ENCODE data around the gene TAS2R41. TPM values are rescaled to one million over a fixed set of nuclear protein-coding genes. Genes with fewer than 3 reads are reported as not detected.
A peak's percentile ranks its signal among the peaks of the same experiment; 100 is the strongest.

The TAS2R41 gene
- total RNA-seq, 2 donors from 2014 or later = not detected

DNA sequence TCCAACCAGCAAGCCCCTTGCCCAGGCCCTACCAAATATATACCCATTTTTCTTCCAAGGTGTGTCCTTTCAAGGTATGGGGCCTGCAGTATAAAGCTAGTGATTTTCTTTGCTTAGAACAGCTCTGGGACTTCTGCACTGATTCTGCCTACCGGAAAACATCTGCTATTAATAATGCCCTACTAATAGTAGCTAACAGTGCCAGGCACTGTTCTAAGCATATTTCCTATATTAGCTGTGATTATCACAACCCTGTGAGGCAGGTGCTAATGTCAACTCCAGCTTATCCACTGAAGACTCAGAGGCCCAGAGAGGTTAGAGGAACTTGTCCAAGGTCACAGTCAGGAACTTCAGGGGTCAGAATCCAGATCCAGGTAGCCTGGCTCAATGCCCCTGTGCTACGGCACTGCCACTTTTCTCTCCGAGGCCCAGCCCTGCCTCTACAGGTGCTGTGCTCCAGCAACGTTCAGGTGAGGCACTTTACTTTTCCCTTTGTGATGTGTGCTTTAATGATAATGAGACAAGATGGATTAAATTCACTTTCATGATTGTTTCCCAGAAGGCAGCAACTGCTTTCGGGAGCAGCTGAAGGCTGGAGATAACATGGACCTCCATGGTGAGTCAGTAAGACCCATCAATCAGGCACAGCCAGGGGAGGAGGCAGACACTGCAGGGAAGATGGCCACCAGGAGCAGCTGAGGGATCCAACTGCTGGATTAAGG, 26.7 kb downstream of the TAS2R41 start:
- DNase-seq (no peak), ATAC-seq (replicated peaks in 1 of 2) (no peak)
- Mint-ChIP-seq H3K27me3 (ENCODE audit: low read depth) (no peaks in the 10 kb centered on the region), H3K27ac (no peak overlapping the region), H3K4me1 (ENCODE audit: low read depth) (peaks cover 13% of the 10 kb centered on the region), H3K36me3 (ENCODE audit: insufficient read depth in 2 of 2) (peaks cover 0 to 3% of the 10 kb centered on the region in 2 donors), H3K9me3 (peaks cover 2 to 3% of the 10 kb centered on the region in 2 donors), H3K4me3 (no peak overlapping the region)

- Mint-ChIP-seq H3K4me1 (ENCODE audit: low read depth) (peaks cover 13% of the 10 kb centered on the region), H3K9me3 (peaks cover 2 to 3% of the 10 kb centered on the region in 2 donors), H3K36me3 (ENCODE audit: insufficient read depth in 2 of 2) (peaks cover 0 to 3% of the 10 kb centered on the region in 2 donors), H3K27ac (no peak overlapping the region), H3K4me3 (no peak overlapping the region), H3K27me3 (ENCODE audit: low read depth) (no peaks in the 10 kb centered on the region)
- ATAC-seq (replicated peaks in 1 of 2) (no peak), DNase-seq (no peak)
Observed at GRCh38 chr7:143504937-143505297, 27.2 kb downstream of the TAS2R41 start.

DNA sequence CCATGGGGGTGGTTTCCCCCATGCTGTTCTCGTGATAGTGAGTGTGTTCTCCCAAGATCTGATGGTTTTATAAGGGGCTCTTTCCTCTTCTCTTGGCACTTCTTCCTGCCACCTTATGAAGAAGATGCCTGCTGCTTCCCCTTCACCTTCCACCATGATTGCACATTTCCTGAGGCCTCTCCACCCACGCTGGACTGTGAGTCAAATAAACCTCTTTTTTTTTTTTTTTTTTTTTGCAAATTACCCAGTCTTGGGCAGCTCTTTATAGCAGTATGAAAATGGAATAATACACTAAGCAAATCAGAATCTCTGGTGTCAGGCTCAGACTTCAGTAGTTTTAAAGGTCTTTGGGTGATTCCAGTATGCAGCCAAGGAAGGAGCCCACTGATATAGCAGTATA, 28.2 kb downstream of the TAS2R41 start:
- ATAC-seq (replicated peaks in 1 of 2) = peak in 1 of 2 donors; percentile 12
- Mint-ChIP-seq H3K9me3 (peaks cover 2 to 3% of the 10 kb centered on the region in 2 donors), H3K4me3 (no peak overlapping the region), H3K4me1 (ENCODE audit: low read depth) (peaks cover 13% of the 10 kb centered on the region), H3K27me3 (ENCODE audit: low read depth) (no peaks in the 10 kb centered on the region), H3K27ac (no peak overlapping the region), H3K36me3 (ENCODE audit: insufficient read depth in 2 of 2) (peaks cover 0 to 3% of the 10 kb centered on the region in 2 donors)
- DNase-seq = peak in 1 of 2 donors; percentile 10

DNA sequence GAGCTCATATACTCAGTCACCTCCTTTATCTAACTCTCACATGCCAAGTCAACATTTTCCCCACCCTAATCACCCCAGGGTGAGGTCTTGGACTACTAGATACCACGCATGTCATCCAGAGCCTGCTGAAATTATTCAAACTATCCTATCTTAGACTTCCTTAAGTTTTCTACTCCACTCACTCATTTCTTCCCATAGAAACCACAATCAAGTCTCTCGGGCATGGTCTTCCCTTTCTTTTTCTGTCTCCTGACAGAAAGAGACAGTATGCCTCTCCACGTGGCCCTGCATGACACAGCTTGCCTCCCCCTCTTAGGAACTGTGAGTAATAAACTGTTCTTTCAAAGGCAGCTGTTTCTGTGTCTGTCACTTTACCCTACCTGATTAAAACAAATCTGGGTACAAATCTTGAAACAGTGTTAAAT, 29.4 kb downstream of the TAS2R41 start:
- Mint-ChIP-seq H3K36me3 (ENCODE audit: insufficient read depth in 2 of 2) (peaks cover 0 to 3% of the 10 kb centered on the region in 2 donors), H3K27ac (peak overlapping the region; percentile 55), H3K27me3 (ENCODE audit: low read depth) (no peaks in the 10 kb centered on the region), H3K9me3 (peaks cover 2 to 3% of the 10 kb centered on the region in 2 donors), H3K4me1 (ENCODE audit: low read depth) (peaks cover 13% of the 10 kb centered on the region), H3K4me3 (peak overlapping the region in 1 of 2 donors; percentile 16)
- DNase-seq = no peak
- peak; percentile 51 to 61 for ATAC-seq (replicated peaks in 1 of 2)

DNA sequence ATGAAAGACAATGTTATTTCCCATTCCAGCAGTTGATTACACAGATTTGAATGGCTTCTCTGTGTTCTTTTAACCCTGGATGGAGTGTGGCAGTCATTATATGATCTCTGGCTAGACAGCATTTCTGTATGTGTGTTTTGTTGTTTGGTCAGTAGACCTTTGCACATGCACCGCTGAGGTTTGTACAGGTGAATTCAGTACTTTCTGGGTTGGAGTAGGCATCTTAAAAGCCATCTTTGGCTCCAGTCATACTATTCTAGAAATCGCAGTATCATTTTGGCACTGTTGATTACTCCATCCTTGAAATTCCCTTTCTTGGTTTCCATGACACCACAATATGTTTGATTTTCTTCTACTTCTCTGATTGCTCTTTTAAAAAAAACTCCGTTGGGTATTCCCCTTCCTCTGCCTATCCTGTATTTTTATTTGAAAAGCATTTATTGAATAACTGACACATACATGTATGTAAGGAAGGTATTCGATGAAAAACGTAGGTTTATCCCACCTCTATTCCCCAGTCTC, 29.9 kb downstream of the TAS2R41 start:
- Mint-ChIP-seq H3K27ac (peak overlapping the region; percentile 55), H3K4me1 (ENCODE audit: low read depth) (peaks cover 13% of the 10 kb centered on the region), H3K36me3 (ENCODE audit: insufficient read depth in 2 of 2) (peaks cover 0 to 3% of the 10 kb centered on the region in 2 donors), H3K27me3 (ENCODE audit: low read depth) (no peaks in the 10 kb centered on the region), H3K4me3 (peak overlapping the region in 1 of 2 donors; percentile 23), H3K9me3 (peaks cover 2 to 3% of the 10 kb centered on the region in 2 donors)
- ATAC-seq (replicated peaks in 1 of 2) = peak; percentile 56 to 77
- DNase-seq = no peak

- peaks cover 9% of the 10 kb centered on the region for H3K4me1 Mint-ChIP-seq (ENCODE audit: low read depth)
- no peak for ATAC-seq (replicated peaks in 1 of 2)
- peaks cover 0 to 3% of the 10 kb centered on the region in 2 donors for H3K9me3 Mint-ChIP-seq
- no peak for DNase-seq
- peaks cover 0 to 3% of the 10 kb centered on the region in 2 donors for H3K36me3 Mint-ChIP-seq (ENCODE audit: insufficient read depth in 2 of 2)
- no peaks in the 10 kb centered on the region for H3K27me3 Mint-ChIP-seq (ENCODE audit: low read depth)
- H3K27ac Mint-ChIP-seq = no peak overlapping the region
- no peak overlapping the region for H3K4me3 Mint-ChIP-seq
Observed at GRCh38 chr7:143510854-143511592, 33.4 kb downstream of the TAS2R41 start.

DNA sequence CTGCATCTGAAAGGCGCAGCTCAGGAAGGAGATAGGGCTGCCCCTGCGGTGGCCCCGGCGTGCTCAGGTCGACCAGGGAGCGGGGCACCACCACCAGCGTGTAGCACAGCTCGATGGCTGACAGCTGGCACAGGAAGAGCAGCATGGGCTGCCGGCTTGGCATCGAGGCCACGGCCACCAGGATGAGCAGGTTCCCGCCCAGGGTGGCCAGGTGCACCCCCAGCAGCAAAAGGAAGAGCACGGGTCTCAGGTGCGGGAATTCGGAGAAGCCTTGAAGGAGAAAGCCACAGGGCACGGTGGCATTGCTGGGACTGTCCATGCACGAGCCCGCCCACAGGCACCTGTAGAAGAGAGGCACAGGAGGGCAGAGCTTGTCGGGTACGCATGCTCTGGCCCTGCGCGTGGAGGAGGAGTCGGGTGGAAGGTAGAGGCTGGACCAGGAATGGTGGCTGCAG, 33.9 kb downstream of the TAS2R41 start:
- H3K4me3 Mint-ChIP-seq = no peak overlapping the region
- no peaks in the 10 kb centered on the region for H3K27me3 Mint-ChIP-seq (ENCODE audit: low read depth)
- H3K4me1 Mint-ChIP-seq (ENCODE audit: low read depth) = peaks cover 7% of the 10 kb centered on the region
- no peak for DNase-seq
- no peaks in the 10 kb centered on the region for H3K9me3 Mint-ChIP-seq
- H3K27ac Mint-ChIP-seq = no peak overlapping the region
- no peak for ATAC-seq (replicated peaks in 1 of 2)
- peaks cover 0 to 3% of the 10 kb centered on the region in 2 donors for H3K36me3 Mint-ChIP-seq (ENCODE audit: insufficient read depth in 2 of 2)

- Mint-ChIP-seq H3K4me3 (no peak overlapping the region), H3K9me3 (no peaks in the 10 kb centered on the region), H3K27ac (no peak overlapping the region), H3K36me3 (ENCODE audit: insufficient read depth in 2 of 2) (no peaks in the 10 kb centered on the region), H3K27me3 (ENCODE audit: low read depth) (no peaks in the 10 kb centered on the region), H3K4me1 (ENCODE audit: low read depth) (peaks cover 10% of the 10 kb centered on the region)
- DNase-seq (no peak), ATAC-seq (replicated peaks in 1 of 2) (no peak)
Observed at GRCh38 chr7:143512488-143513340, 35.0 kb downstream of the TAS2R41 start.

DNA sequence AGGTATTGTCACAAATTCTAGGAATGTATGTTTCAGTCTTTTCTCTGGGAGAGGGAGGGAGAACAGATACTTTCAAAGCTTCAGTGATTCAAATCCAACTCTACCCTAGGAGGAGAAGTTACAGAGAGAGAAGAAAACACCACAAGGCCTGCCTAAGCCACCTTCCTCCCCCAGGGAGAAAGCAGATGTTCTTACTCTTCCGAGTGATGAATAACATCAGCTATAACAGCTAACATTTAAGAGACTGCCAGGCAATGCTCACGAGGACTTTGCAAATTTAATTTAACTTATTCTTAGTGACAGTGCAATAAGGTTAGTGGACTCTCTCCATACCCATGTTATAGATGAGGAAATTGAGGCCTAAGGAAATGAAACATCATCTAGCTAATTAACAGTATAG, 36.8 kb downstream of the TAS2R41 start:
- no peaks in the 10 kb centered on the region for H3K9me3 Mint-ChIP-seq
- H3K27me3 Mint-ChIP-seq (ENCODE audit: low read depth) = no peaks in the 10 kb centered on the region
- no peak for DNase-seq
- H3K4me1 Mint-ChIP-seq (ENCODE audit: low read depth) = peaks cover 12% of the 10 kb centered on the region
- H3K4me3 Mint-ChIP-seq = no peak overlapping the region
- H3K27ac Mint-ChIP-seq = no peak overlapping the region
- H3K36me3 Mint-ChIP-seq (ENCODE audit: insufficient read depth in 2 of 2) = no peaks in the 10 kb centered on the region
- ATAC-seq (replicated peaks in 1 of 2) = no peak

- H3K36me3 Mint-ChIP-seq (ENCODE audit: insufficient read depth in 2 of 2) = no peaks in the 10 kb centered on the region
- no peak for DNase-seq
- peaks cover 12% of the 10 kb centered on the region for H3K4me1 Mint-ChIP-seq (ENCODE audit: low read depth)
- no peak for ATAC-seq (replicated peaks in 1 of 2)
- H3K9me3 Mint-ChIP-seq = no peaks in the 10 kb centered on the region
- no peak overlapping the region for H3K27ac Mint-ChIP-seq
- no peak overlapping the region for H3K4me3 Mint-ChIP-seq
- H3K27me3 Mint-ChIP-seq (ENCODE audit: low read depth) = no peaks in the 10 kb centered on the region
Observed at GRCh38 chr7:143514995-143515735, 37.5 kb downstream of the TAS2R41 start.

DNA sequence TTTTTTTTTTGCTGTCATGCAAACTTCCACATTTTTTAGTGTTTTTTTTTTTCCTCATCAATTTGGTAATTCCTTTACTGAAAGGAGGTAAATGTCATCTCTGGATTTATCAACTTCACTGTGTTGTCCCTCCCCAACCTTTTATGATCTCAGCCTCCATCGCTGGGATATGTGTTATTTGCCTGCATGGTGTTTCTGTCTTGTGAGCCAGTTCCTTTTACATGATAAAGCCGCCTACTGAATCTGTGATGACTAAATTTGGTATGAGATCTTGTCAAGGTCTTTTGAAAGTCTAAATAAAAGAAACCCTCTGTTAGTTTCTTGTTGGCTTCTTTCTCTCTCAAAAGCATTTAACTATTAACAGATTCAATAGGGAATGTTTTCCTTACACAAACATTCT, 39.3 kb downstream of the TAS2R41 start:
- Mint-ChIP-seq H3K4me3 (no peak overlapping the region), H3K27ac (no peak overlapping the region)

DNA sequence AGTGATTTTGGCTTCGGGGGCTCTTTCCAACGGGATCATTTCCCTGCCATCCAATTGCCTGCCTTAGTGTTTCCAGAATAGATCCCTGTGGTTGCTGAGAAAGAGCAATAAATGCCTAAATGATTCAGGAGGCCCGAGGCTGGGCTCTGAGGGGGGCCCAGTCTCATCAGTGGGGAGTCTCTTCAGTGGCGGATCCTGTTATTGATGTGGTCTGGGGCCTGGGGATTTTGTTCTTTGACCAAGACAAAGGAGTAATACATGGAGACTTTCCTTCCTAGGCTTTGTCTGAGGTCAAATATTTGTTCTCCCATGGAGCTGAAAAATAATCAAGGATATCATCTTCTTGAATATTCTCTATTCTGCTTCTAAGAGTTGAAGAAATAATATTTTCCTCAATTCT, 40.8 kb downstream of the TAS2R41 start:
- no peaks in the 10 kb centered on the region for H3K36me3 Mint-ChIP-seq (ENCODE audit: insufficient read depth in 2 of 2)
- peaks cover 12% of the 10 kb centered on the region for H3K4me1 Mint-ChIP-seq (ENCODE audit: low read depth)
- no peaks in the 10 kb centered on the region for H3K27me3 Mint-ChIP-seq (ENCODE audit: low read depth)
- no peak overlapping the region for H3K27ac Mint-ChIP-seq
- H3K4me3 Mint-ChIP-seq = no peak overlapping the region
- H3K9me3 Mint-ChIP-seq = no peaks in the 10 kb centered on the region
- no peak for DNase-seq
- no peak for ATAC-seq (replicated peaks in 1 of 2)

More for the DNA sequence above, 39.3 kb downstream of the TAS2R41 start:
- ATAC-seq (replicated peaks in 1 of 2) (no peak), DNase-seq (no peak)
- Mint-ChIP-seq H3K27me3 (ENCODE audit: low read depth) (no peaks in the 10 kb centered on the region), H3K9me3 (no peaks in the 10 kb centered on the region), H3K4me1 (ENCODE audit: low read depth) (peaks cover 12% of the 10 kb centered on the region), H3K36me3 (ENCODE audit: insufficient read depth in 2 of 2) (no peaks in the 10 kb centered on the region)

Measured in activated T-cell treated with anti-CD3 and anti-CD28 coated beads, Interleukin-2, amount 50 U/mL, for 72 hours (primary cell).